ENCODE results near the gene DUSP28. TPM values are rescaled to one million over a fixed set of nuclear protein-coding genes. Genes with fewer than 3 reads are reported as not detected.

DUSP28 gene
- total and polyA plus RNA-seq, 2 experiments from 2014 or later = 2.7 to 4.3 TPM

DNA sequence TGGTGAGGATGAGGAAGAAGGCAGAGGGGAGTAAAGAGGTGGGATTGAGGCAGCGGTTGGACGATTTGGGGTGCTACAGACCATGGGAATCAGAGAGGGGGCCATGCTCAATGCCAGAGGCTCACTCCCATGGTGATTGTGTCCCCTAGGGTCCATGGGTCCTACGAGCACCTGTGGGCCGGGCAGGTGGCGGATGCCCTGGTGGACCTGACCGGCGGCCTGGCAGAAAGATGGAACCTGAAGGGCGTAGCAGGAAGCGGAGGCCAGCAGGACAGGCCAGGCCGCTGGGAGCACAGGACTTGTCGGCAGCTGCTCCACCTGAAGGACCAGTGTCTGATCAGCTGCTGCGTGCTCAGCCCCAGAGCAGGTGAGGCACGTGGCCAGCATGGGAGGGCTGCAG is 31.6 kb downstream of the DUSP28 start:
- Histone ChIP-seq H3K27me3 (ENCODE audit: insufficient read depth) (no peaks in the 10 kb centered on the region), H3F3A (replicated peaks; ENCODE audit: low read depth) (no peaks in the 10 kb centered on the region), H3K4me2 (no peak overlapping the region), H4K20me1 (replicated peaks; ENCODE audit: insufficient read depth) (peaks cover 18% of the 10 kb centered on the region), H3K4me3 (no peak overlapping the region), H3K27ac (ENCODE audit: low read depth) (no peak overlapping the region), H3K9me2 (ENCODE audit: insufficient read depth) (no peaks in the 10 kb centered on the region), H3K4me1 (ENCODE audit: insufficient read depth) (peaks cover 10% of the 10 kb centered on the region), H3K79me2 (replicated peaks; ENCODE audit: insufficient read depth) (peaks cover 51% of the 10 kb centered on the region), H3K36me3 (ENCODE audit: insufficient read depth) (no peaks in the 10 kb centered on the region), H2AFZ (no peak overlapping the region)
- Mint-ChIP-seq H3K4me3 (no peak overlapping the region), H3K36me3 (ENCODE audit: low read depth) (peaks cover 3% of the 10 kb centered on the region; the same call in 2 of the 3 replicates), H3K27ac (no peak overlapping the region), H3K27me3 (ENCODE audit: insufficient read depth, low read depth, poor library complexity) (peaks cover 14% of the 10 kb centered on the region), H3K9me3 (no peaks in the 10 kb centered on the region), H3K4me1 (peaks cover 22% of the 10 kb centered on the region)
- TF ChIP-seq CREB1 (CRISPR knock-in tag; IDR thresholded peaks at IDR 0.05; ENCODE audit: low read depth) (no peak), STAT1 (IDR thresholded peaks at IDR 0.05; ENCODE audit: unreplicated experiment) (no peak), EZH2phosphoT487 (IDR thresholded peaks at IDR 0.05; ENCODE audit: unreplicated experiment) (no peak), EZH2 (IDR thresholded peaks at IDR 0.05; ENCODE audit: low read depth, unreplicated experiment) (no peak), ZNF331 (CRISPR knock-in tag; IDR thresholded peaks at IDR 0.05; ENCODE audit: low read depth) (no peak), REST (IDR thresholded peaks at IDR 0.05; ENCODE audit: unreplicated experiment) (no peak), ZNF462 (CRISPR knock-in tag; IDR thresholded peaks at IDR 0.05) (no peak), JUNB (IDR thresholded peaks at IDR 0.05; ENCODE audit: unreplicated experiment) (no peak), NANOG (IDR thresholded peaks at IDR 0.05; ENCODE audit: borderline replicate concordance) (no peak), POLR2AphosphoS5 (IDR thresholded peaks at IDR 0.05; ENCODE audit: low read depth) (no peak), ZNF114 (CRISPR knock-in tag; IDR thresholded peaks at IDR 0.05) (no peak)
- TF ChIP-seq, protein P1, sequence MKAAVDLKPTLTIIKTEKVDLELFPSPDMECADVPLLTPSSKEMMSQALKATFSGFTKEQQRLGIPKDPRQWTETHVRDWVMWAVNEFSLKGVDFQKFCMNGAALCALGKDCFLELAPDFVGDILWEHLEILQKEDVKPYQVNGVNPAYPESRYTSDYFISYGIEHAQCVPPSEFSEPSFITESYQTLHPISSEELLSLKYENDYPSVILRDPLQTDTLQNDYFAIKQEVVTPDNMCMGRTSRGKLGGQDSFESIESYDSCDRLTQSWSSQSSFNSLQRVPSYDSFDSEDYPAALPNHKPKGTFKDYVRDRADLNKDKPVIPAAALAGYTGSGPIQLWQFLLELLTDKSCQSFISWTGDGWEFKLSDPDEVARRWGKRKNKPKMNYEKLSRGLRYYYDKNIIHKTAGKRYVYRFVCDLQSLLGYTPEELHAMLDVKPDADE (IDR thresholded peaks at IDR 0.05) = no peak
- TF ChIP-seq, protein P2, sequence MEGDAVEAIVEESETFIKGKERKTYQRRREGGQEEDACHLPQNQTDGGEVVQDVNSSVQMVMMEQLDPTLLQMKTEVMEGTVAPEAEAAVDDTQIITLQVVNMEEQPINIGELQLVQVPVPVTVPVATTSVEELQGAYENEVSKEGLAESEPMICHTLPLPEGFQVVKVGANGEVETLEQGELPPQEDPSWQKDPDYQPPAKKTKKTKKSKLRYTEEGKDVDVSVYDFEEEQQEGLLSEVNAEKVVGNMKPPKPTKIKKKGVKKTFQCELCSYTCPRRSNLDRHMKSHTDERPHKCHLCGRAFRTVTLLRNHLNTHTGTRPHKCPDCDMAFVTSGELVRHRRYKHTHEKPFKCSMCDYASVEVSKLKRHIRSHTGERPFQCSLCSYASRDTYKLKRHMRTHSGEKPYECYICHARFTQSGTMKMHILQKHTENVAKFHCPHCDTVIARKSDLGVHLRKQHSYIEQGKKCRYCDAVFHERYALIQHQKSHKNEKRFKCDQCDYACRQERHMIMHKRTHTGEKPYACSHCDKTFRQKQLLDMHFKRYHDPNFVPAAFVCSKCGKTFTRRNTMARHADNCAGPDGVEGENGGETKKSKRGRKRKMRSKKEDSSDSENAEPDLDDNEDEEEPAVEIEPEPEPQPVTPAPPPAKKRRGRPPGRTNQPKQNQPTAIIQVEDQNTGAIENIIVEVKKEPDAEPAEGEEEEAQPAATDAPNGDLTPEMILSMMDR (conservative IDR thresholded peaks at IDR 0.05; ENCODE audit: low read depth in 2 of 2) = no peak
- ATAC-seq (no peak), DNase-seq (ENCODE audit: low spot score) (no peak)

Measured in GM23338 (cell line).